ENCODE data around the gene PLPPR4. TPM values are rescaled to one million over a fixed set of nuclear protein-coding genes. Genes with fewer than 3 reads are reported as not detected.

PLPPR4 gene
- total and polyA plus RNA-seq, 2 experiments from 2014 or later = 0.99 to 2.3 TPM

DNA sequence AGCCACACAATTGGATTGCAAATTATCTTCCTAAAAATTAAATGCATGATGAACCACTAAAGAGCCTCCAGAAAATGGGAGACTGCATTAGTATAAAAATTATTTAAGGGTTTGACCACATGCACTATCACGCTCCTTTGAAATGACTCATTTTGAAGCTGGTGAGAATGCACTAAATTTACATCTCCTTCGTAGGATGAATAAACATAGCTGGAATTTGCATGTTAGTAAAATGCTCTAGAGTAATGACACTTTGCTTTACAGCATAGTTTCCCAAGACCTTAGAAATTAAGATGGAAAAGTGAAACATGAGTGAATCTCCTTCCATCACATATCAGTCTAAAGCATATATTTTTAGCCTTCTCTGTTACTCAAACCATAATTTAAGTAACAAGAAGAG, 2.4 kb downstream of the PLPPR4 start (continued):
- TF ChIP-seq, protein P1, sequence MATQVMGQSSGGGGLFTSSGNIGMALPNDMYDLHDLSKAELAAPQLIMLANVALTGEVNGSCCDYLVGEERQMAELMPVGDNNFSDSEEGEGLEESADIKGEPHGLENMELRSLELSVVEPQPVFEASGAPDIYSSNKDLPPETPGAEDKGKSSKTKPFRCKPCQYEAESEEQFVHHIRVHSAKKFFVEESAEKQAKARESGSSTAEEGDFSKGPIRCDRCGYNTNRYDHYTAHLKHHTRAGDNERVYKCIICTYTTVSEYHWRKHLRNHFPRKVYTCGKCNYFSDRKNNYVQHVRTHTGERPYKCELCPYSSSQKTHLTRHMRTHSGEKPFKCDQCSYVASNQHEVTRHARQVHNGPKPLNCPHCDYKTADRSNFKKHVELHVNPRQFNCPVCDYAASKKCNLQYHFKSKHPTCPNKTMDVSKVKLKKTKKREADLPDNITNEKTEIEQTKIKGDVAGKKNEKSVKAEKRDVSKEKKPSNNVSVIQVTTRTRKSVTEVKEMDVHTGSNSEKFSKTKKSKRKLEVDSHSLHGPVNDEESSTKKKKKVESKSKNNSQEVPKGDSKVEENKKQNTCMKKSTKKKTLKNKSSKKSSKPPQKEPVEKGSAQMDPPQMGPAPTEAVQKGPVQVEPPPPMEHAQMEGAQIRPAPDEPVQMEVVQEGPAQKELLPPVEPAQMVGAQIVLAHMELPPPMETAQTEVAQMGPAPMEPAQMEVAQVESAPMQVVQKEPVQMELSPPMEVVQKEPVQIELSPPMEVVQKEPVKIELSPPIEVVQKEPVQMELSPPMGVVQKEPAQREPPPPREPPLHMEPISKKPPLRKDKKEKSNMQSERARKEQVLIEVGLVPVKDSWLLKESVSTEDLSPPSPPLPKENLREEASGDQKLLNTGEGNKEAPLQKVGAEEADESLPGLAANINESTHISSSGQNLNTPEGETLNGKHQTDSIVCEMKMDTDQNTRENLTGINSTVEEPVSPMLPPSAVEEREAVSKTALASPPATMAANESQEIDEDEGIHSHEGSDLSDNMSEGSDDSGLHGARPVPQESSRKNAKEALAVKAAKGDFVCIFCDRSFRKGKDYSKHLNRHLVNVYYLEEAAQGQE (IDR thresholded peaks at IDR 0.05; ENCODE audit: unreplicated experiment) = no peak
- TF ChIP-seq POLR2AphosphoS5 (IDR thresholded peaks at IDR 0.05; ENCODE audit: low read depth) (no peak), JUNB (IDR thresholded peaks at IDR 0.05; ENCODE audit: unreplicated experiment) (no peak), STAT1 (IDR thresholded peaks at IDR 0.05; ENCODE audit: unreplicated experiment) (no peak), ZNF114 (CRISPR knock-in tag; IDR thresholded peaks at IDR 0.05) (no peak), CREB1 (CRISPR knock-in tag; IDR thresholded peaks at IDR 0.05; ENCODE audit: low read depth) (no peak), NANOG (IDR thresholded peaks at IDR 0.05; ENCODE audit: borderline replicate concordance) (no peak)

DNA sequence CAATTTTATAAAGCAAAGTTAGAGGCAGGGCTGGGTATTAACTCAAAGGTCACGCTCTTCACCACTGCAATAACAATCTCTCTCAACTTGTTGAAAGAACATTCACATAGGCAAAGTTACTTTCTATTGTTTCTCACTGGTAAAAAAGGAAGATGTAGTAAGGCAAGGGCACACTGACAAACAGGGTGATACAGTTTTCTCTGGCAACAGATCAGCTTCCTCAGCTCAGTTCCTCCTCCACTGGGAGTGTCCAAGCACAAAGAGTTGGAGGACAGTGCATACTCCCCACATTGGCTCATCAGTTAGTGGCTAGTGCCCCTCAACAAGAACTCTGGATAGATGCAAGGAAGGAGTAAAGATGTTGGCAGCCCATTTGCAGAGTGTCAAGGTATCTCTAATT, 3.7 kb downstream of the PLPPR4 start:
- H3K4me3 ChIP-seq = no peak overlapping the region
- no peaks in the 10 kb centered on the region for H3K79me2 ChIP-seq (replicated peaks; ENCODE audit: insufficient read depth)
- no peaks in the 10 kb centered on the region for H3K36me3 ChIP-seq (ENCODE audit: insufficient read depth)
- 0 out of 2 replicates have a peak, but pooled peaks cover 5% of the 10 kb centered on the region for H3K4me1 ChIP-seq (ENCODE audit: insufficient read depth)
- H4K20me1 ChIP-seq (replicated peaks; ENCODE audit: insufficient read depth) = no peaks in the 10 kb centered on the region
- DNase-seq (ENCODE audit: low spot score) (no peak), ATAC-seq (no peak)
- peaks cover 17% of the 10 kb centered on the region for H3K27me3 Mint-ChIP-seq (ENCODE audit: insufficient read depth, low read depth, poor library complexity)
- H3K27ac Mint-ChIP-seq = no peak overlapping the region
- peaks cover 25% of the 10 kb centered on the region for H3K27me3 ChIP-seq (ENCODE audit: insufficient read depth)
- no peaks in the 10 kb centered on the region for H3K9me2 ChIP-seq (ENCODE audit: insufficient read depth)
- no peak overlapping the region for H3K4me2 ChIP-seq
- H3K4me1 Mint-ChIP-seq = no peaks in the 10 kb centered on the region
- H3K27ac ChIP-seq (ENCODE audit: low read depth) = no peak overlapping the region
- H3K36me3 Mint-ChIP-seq (ENCODE audit: low read depth) = no peaks in the 10 kb centered on the region
- no peaks in the 10 kb centered on the region for H3F3A ChIP-seq (replicated peaks; ENCODE audit: low read depth)
- no peaks in the 10 kb centered on the region; the same call in 2 of the 3 replicates for H3K9me3 Mint-ChIP-seq
- H3K4me3 Mint-ChIP-seq = no peak overlapping the region
- no peak overlapping the region for H2AFZ ChIP-seq
- TF ChIP-seq EZH2phosphoT487 (IDR thresholded peaks at IDR 0.05; ENCODE audit: unreplicated experiment) (no peak), NANOG (IDR thresholded peaks at IDR 0.05; ENCODE audit: borderline replicate concordance) (no peak), ZNF114 (CRISPR knock-in tag; IDR thresholded peaks at IDR 0.05) (no peak), ZNF331 (CRISPR knock-in tag; IDR thresholded peaks at IDR 0.05; ENCODE audit: low read depth) (no peak), POLR2AphosphoS5 (IDR thresholded peaks at IDR 0.05; ENCODE audit: low read depth) (no peak), CREB1 (CRISPR knock-in tag; IDR thresholded peaks at IDR 0.05; ENCODE audit: low read depth) (no peak), STAT1 (IDR thresholded peaks at IDR 0.05; ENCODE audit: unreplicated experiment) (no peak)
- TF ChIP-seq, protein P1 (IDR thresholded peaks at IDR 0.05; ENCODE audit: unreplicated experiment) = no peak
- TF ChIP-seq, protein P2, sequence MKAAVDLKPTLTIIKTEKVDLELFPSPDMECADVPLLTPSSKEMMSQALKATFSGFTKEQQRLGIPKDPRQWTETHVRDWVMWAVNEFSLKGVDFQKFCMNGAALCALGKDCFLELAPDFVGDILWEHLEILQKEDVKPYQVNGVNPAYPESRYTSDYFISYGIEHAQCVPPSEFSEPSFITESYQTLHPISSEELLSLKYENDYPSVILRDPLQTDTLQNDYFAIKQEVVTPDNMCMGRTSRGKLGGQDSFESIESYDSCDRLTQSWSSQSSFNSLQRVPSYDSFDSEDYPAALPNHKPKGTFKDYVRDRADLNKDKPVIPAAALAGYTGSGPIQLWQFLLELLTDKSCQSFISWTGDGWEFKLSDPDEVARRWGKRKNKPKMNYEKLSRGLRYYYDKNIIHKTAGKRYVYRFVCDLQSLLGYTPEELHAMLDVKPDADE (IDR thresholded peaks at IDR 0.05) = no peak
- TF ChIP-seq, protein P3, sequence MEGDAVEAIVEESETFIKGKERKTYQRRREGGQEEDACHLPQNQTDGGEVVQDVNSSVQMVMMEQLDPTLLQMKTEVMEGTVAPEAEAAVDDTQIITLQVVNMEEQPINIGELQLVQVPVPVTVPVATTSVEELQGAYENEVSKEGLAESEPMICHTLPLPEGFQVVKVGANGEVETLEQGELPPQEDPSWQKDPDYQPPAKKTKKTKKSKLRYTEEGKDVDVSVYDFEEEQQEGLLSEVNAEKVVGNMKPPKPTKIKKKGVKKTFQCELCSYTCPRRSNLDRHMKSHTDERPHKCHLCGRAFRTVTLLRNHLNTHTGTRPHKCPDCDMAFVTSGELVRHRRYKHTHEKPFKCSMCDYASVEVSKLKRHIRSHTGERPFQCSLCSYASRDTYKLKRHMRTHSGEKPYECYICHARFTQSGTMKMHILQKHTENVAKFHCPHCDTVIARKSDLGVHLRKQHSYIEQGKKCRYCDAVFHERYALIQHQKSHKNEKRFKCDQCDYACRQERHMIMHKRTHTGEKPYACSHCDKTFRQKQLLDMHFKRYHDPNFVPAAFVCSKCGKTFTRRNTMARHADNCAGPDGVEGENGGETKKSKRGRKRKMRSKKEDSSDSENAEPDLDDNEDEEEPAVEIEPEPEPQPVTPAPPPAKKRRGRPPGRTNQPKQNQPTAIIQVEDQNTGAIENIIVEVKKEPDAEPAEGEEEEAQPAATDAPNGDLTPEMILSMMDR (conservative IDR thresholded peaks at IDR 0.05; ENCODE audit: low read depth in 2 of 2) = no peak

Measured in GM23338 (cell line).